Measurements from ENCODE around the gene ADAM15. TPM values are rescaled to one million over a fixed set of nuclear protein-coding genes. Genes with fewer than 3 reads are reported as not detected.

Gene ADAM15
- total RNA-seq, 1 donor from 2014 or later, result 82.2 TPM

DNA sequence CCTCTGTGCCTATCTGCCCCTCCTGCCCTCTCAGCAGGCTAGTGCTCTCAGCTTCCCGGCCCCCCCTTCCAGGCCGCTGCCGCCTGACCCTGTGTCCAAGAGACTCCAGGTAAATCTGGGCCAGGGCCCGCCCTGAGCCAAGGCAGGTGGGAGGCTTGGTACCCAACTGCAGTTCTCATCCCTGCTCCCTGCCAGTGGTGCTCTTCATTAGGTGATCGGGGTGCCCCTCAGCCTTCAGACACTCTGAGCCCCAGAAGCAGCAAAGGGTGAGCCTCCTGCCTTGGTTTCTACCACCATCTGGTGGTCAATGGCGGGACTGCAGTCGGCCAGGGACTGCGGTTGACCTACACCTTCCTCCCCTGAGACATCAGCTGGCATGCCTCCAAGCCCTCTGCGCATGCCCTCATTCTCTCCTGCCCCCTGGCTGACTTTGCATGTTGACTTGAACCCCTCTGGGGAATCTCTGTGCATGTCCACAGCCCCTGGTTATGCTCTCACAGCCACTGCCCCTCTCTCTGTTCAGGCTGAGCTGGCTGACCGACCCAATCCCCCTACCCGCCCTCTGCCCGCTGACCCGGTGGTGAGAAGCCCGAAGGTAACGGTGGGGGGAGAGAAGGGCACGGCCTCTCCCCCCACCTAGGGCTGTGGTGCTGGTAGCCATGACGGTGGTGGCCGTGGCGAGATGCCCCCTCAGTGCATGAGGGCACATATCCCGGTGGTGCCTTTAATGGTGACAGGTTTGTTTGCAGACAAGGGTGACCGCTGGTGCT is 10.4 kb downstream of the ADAM15 start:
- TF ChIP-seq, protein P1, sequence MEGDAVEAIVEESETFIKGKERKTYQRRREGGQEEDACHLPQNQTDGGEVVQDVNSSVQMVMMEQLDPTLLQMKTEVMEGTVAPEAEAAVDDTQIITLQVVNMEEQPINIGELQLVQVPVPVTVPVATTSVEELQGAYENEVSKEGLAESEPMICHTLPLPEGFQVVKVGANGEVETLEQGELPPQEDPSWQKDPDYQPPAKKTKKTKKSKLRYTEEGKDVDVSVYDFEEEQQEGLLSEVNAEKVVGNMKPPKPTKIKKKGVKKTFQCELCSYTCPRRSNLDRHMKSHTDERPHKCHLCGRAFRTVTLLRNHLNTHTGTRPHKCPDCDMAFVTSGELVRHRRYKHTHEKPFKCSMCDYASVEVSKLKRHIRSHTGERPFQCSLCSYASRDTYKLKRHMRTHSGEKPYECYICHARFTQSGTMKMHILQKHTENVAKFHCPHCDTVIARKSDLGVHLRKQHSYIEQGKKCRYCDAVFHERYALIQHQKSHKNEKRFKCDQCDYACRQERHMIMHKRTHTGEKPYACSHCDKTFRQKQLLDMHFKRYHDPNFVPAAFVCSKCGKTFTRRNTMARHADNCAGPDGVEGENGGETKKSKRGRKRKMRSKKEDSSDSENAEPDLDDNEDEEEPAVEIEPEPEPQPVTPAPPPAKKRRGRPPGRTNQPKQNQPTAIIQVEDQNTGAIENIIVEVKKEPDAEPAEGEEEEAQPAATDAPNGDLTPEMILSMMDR (conservative IDR thresholded peaks at IDR 0.05), result peak; percentile 92
- peak; percentile 99 for DNase-seq (ENCODE audit: low read depth, low spot score)
- Mint-ChIP-seq H3K4me3 (peak overlapping the region; percentile 81), H3K9me3 (no peaks in the 10 kb centered on the region), H3K27me3 (ENCODE audit: low read depth) (peaks cover 11% of the 10 kb centered on the region), H3K4me1 (peaks cover 35% of the 10 kb centered on the region), H3K27ac (ENCODE audit: unreplicated experiment) (no peak overlapping the region), H3K36me3 (ENCODE audit: low read depth) (no peaks in the 10 kb centered on the region)

DNA sequence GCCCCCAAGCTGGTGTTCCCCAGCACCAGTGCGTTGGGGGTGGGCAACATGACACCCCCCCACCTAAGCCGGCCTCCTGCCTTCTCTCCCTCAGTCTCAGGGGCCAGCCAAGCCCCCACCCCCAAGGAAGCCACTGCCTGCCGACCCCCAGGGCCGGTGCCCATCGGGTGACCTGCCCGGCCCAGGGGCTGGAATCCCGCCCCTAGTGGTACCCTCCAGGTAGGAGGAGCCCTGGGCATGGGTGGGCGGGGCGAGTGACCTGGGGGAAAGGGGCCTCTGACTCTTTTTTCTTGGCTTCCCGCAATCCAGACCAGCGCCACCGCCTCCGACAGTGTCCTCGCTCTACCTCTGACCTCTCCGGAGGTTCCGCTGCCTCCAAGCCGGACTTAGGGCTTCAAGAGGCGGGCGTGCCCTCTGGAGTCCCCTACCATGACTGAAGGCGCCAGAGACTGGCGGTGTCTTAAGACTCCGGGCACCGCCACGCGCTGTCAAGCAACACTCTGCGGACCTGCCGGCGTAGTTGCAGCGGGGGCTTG is 11.1 kb downstream of the ADAM15 start:
- Mint-ChIP-seq H3K4me3 (peak overlapping the region; percentile 84), H3K9me3 (no peaks in the 10 kb centered on the region), H3K27ac (ENCODE audit: unreplicated experiment) (no peak overlapping the region)

DNA sequence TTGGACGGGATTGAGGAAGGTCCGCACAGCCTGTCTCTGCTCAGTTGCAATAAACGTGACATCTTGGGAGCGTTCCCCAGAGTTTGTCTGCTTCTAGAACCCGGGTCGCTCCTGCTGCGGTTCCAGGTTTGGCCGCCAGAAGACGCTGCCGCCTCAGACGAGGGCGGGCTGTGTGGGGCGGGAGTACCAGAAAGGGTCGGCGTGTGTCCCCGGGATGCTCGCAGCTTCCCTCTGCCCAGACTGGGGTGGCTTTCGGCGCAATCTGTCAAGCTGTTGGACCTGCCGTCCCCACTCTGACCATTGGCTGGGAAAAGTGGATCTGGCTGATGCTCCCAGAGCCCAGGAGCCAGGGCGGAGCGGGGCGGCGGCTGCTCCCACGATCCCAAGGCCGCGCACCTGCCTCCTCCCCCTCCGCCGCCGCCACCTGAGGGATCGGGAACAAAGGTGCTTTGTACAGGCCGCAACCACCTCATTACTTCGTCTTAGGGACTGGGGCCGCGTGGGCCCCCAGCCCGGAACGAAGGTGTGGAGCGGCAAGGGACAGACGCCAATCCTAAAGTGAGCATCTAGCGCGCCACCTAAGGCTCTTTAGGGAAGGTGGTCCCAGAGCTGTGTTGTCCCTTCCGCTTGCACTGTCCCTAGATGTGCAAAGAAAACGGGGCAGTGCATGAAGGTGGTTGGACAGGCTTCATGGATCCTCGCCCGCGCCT is 11.7 kb downstream of the ADAM15 start:
- DNase-seq (ENCODE audit: low read depth, low spot score), result peak; percentile 91
- H3K4me1 Mint-ChIP-seq, result peaks cover 38% of the 10 kb centered on the region
- no peaks in the 10 kb centered on the region for H3K9me3 Mint-ChIP-seq
- no peaks in the 10 kb centered on the region for H3K36me3 Mint-ChIP-seq (ENCODE audit: low read depth)
- H3K27me3 Mint-ChIP-seq (ENCODE audit: low read depth), result peaks cover 11% of the 10 kb centered on the region
- H3K4me3 Mint-ChIP-seq, result peak overlapping the region; percentile 84
- TF ChIP-seq, protein P1 (conservative IDR thresholded peaks at IDR 0.05), result peak; percentile 80
- H3K27ac Mint-ChIP-seq (ENCODE audit: unreplicated experiment), result no peak overlapping the region

More for the DNA sequence above, 11.1 kb downstream of the ADAM15 start:
- DNase-seq (ENCODE audit: low read depth, low spot score), result no peak
- Mint-ChIP-seq H3K27me3 (ENCODE audit: low read depth) (peaks cover 11% of the 10 kb centered on the region), H3K36me3 (ENCODE audit: low read depth) (no peaks in the 10 kb centered on the region), H3K4me1 (peaks cover 38% of the 10 kb centered on the region)
- TF ChIP-seq, protein P1 (conservative IDR thresholded peaks at IDR 0.05), result no peak

DNA sequence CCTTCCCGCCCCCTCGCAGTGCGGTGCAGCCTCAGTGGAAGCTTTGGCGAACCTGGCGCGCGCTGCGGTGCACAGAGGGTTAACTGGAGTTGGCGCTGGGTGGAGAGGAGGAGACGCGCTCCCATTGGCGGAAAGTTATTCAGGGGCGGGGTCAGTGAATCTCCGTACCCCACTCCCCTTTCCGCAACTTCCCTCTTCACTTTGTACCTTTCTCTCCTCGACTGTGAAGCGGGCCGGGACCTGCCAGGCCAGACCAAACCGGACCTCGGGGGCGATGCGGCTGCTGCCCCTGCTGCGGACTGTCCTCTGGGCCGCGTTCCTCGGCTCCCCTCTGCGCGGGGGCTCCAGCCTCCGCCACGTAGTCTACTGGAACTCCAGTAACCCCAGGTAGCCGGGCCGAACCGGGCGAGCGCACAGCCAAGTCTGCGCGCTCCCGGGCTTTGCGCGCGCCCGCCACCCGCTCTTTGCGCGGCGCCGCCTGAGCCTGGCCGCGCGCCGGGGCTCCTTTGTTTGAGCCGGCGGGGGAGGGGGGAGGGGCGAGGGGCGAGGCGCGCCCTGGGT is 12.5 kb downstream of the ADAM15 start, which contains the start of gene EFNA4:
Gene EFNA4, plus strand, starts transcription at position 191 of the 561 bp plus-strand sequence. Its CDS starts 84 bp downstream, at position 275.
- H3K36me3 Mint-ChIP-seq (ENCODE audit: low read depth), result no peaks in the 10 kb centered on the region
- peaks cover 38% of the 10 kb centered on the region for H3K4me1 Mint-ChIP-seq
- H3K4me3 Mint-ChIP-seq, result peak within 1 kb of the TSS; percentile 90
- TF ChIP-seq, protein P1 (conservative IDR thresholded peaks at IDR 0.05), result no peak
- H3K27ac Mint-ChIP-seq (ENCODE audit: unreplicated experiment), result peak within 1 kb of the TSS; percentile 86
- DNase-seq (ENCODE audit: low read depth, low spot score), result peak; percentile 80
- peaks cover 11% of the 10 kb centered on the region for H3K27me3 Mint-ChIP-seq (ENCODE audit: low read depth)
- H3K9me3 Mint-ChIP-seq, result no peaks in the 10 kb centered on the region

DNA sequence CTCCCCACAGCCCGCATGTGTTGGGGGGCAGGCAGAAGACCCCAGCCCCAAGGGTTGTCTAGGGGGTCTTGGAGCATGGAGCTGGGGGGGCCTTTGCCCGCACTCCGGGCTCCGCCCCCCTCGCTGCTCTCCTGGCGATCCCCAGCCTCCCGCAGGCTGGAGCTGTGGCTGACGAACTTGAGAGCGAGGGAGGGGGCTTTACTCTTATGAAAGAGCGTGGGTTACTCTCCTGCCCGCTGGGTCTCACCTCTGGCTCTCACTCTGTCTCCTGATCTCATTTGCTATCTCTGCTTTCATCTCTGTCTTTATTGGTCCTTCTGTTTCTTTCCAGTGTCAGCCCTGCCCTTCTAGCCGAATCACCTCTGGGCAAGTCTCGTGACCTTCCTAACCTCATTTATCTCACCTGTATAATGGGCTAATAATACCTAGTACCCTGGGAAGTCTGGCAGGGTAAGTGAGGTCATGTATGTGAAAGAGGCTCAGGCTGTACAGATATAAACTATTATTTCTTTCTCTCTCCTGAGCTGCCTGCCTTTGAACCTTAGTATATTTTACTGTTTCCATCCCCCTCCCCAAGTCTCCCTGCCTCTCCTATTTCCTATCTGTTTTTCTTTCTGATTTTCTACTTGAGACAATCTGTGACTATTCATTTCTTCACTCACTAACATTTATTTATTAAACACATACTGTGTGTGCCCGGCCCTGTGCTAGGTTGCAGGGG is 13.2 kb downstream of the ADAM15 start:
- no peak for DNase-seq (ENCODE audit: low read depth, low spot score)
- peak overlapping the region; percentile 30 for H3K27ac Mint-ChIP-seq (ENCODE audit: unreplicated experiment)

More for the DNA sequence above, 13.2 kb downstream of the ADAM15 start:
- Mint-ChIP-seq H3K4me3 (peak overlapping the region; percentile 90), H3K27me3 (ENCODE audit: low read depth) (peaks cover 11% of the 10 kb centered on the region), H3K4me1 (peaks cover 38% of the 10 kb centered on the region), H3K9me3 (no peaks in the 10 kb centered on the region), H3K36me3 (ENCODE audit: low read depth) (no peaks in the 10 kb centered on the region)
- TF ChIP-seq, protein P1 (conservative IDR thresholded peaks at IDR 0.05), result no peak

All from neural crest cell (in vitro differentiated cells).